CD14-positive monocyte (primary cell): ENCODE results near the gene SEMA7A. TPM values are rescaled to one million over a fixed set of nuclear protein-coding genes. Genes with fewer than 3 reads are reported as not detected.

Experiments
- DNase-seq, 3 donors: peaks; one replicate each; pipeline ENCODE4 v3.0.0-alpha.2; 2011 to 2022
- H2AFZ ChIP-seq: 2 replicates; pipeline ENCODE4 v1.6.0; 2012; ENCODE audit warnings: mild to moderate bottlenecking, low read depth, low read length, inconsistent platforms; ENCODE audit not compliant: insufficient read depth, poor library complexity, severe bottlenecking
- H3K27ac ChIP-seq, 2 donors: 1 replicate in 1 of 2; 2 replicates in 1 of 2; pipeline ENCODE4 v1.5.1; 2012 to 2013; ENCODE audit warnings: low read length in 2 of 2, control low read depth in 1 of 2, inconsistent platforms in 1 of 2, low read depth in 1 of 2, mild to moderate bottlenecking in 1 of 2
- H3K27me3 ChIP-seq, 2 donors: one replicate each; pipeline versions ENCODE4 v1.6.0 to v1.6.1; 2011 to 2013; ENCODE audit warnings: low read length in 2 of 2; ENCODE audit not compliant: control insufficient read depth in 2 of 2, insufficient read depth in 2 of 2
- H3K36me3 ChIP-seq, 2 donors: replicated peaks in 1 of 2; 1 replicate in 1 of 2; 2 replicates in 1 of 2; pipeline versions ENCODE4 v1.5.1 to v1.6.1; 2012 to 2013; ENCODE audit warnings: low read length in 2 of 2, control low read depth in 1 of 2, inconsistent platforms in 1 of 2, mild to moderate bottlenecking in 1 of 2; ENCODE audit not compliant: insufficient read depth in 2 of 2, control insufficient read depth in 1 of 2
- H3K4me1 ChIP-seq, 2 donors: 1 replicate in 1 of 2; 2 replicates in 1 of 2; pipeline versions ENCODE4 v1.5.1 to v1.6.1; 2012 to 2013; ENCODE audit warnings: low read length in 2 of 2, control low read depth in 1 of 2, inconsistent platforms in 1 of 2, mild to moderate bottlenecking in 1 of 2, moderate library complexity in 1 of 2; ENCODE audit not compliant: insufficient read depth in 2 of 2, control insufficient read depth in 1 of 2
- H3K4me2 ChIP-seq: replicated peaks from 2 replicates; pipeline ENCODE3; 2012; ENCODE audit warnings: low read length, moderate library complexity, mild to moderate bottlenecking; ENCODE audit not compliant: poor library complexity, severe bottlenecking; ENCODE audit errors: extremely low read depth
- H3K4me3 ChIP-seq, 3 experiments: fragments of 200-600 bp in 1 of 3; sonication (generic) in 1 of 3; replicated peaks in 1 of 3; 1 replicate in 2 of 3; 2 replicates in 1 of 3; pipeline ENCODE4 v1.5.1; 2011 to 2013; ENCODE audit warnings: low read length in 3 of 3, mild to moderate bottlenecking in 3 of 3, control low read depth in 2 of 3, low read depth in 2 of 3, inconsistent platforms in 1 of 3, moderate library complexity in 1 of 3
- H3K79me2 ChIP-seq: 2 replicates; pipeline ENCODE4 v1.6.0; 2012; ENCODE audit warnings: mild to moderate bottlenecking, control low read depth, inconsistent platforms, low read length, moderate library complexity; ENCODE audit not compliant: insufficient read depth
- H3K9ac ChIP-seq: 2 replicates; pipeline ENCODE4 v1.6.0; 2017; ENCODE audit warnings: low read length, mild to moderate bottlenecking; ENCODE audit not compliant: insufficient read depth, poor library complexity, severe bottlenecking
- H3K9me3 ChIP-seq, 2 donors: replicated peaks in 1 of 2; 1 replicate in 1 of 2; 2 replicates in 1 of 2; pipeline versions ENCODE4 v1.5.1 to v1.6.1; 2012 to 2013; ENCODE audit warnings: low read length in 2 of 2, control low read depth in 1 of 2; ENCODE audit not compliant: control insufficient read depth in 1 of 2, insufficient read depth in 1 of 2
- H4K20me1 ChIP-seq: 2 replicates; pipeline ENCODE4 v1.6.0; 2012; ENCODE audit warnings: mild to moderate bottlenecking, low read length, control low read depth, moderate library complexity; ENCODE audit not compliant: insufficient read depth
- H3K27ac Mint-ChIP-seq, 7 donors: one replicate each; pipeline ENCODE4 v1.8.0; 2020; ENCODE audit warnings: mild to moderate bottlenecking in 7 of 7, mixed read lengths in 7 of 7, moderate library complexity in 6 of 7, inconsistent platforms in 2 of 7
- H3K27me3 Mint-ChIP-seq, 3 donors: one replicate each; pipeline ENCODE4 v1.8.0; 2021 to 2022; ENCODE audit warnings: low read depth in 3 of 3, mild to moderate bottlenecking in 3 of 3, mixed read lengths in 3 of 3, moderate library complexity in 3 of 3, inconsistent platforms in 1 of 3
- H3K36me3 Mint-ChIP-seq, 2 donors: one replicate each; pipeline ENCODE4 v1.8.0; 2020; ENCODE audit warnings: mixed read lengths in 2 of 2, inconsistent platforms in 1 of 2, mild to moderate bottlenecking in 1 of 2
- H3K4me1 Mint-ChIP-seq: one replicate; pipeline ENCODE4 v1.8.0; 2020; ENCODE audit warnings: mild to moderate bottlenecking, mixed read lengths
- H3K4me3 Mint-ChIP-seq, 2 donors: one replicate each; pipeline ENCODE4 v1.8.0; 2020; ENCODE audit warnings: mild to moderate bottlenecking in 2 of 2, mixed read lengths in 2 of 2, moderate library complexity in 1 of 2
- H3K9me3 Mint-ChIP-seq, 7 donors: one replicate each; pipeline ENCODE4 v1.8.0; 2020 to 2022; ENCODE audit warnings: mixed read lengths in 7 of 7, mild to moderate bottlenecking in 6 of 7, moderate library complexity in 6 of 7, inconsistent platforms in 2 of 7
- CTCF ChIP-seq: fragments of 200-600 bp; IDR thresholded peaks from one replicate; pipeline ENCODE4 v1.8.0; 2022; ENCODE audit warnings: antibody characterized with exemption, mild to moderate bottlenecking
- WGBS: methylation state at CpG from one replicate; pipeline ENCODE4 v1.1.5; 2013; ENCODE audit warnings: missing lambda C conversion rate; ENCODE audit not compliant: insufficient coverage; 5-methylcytosine and 5-hydroxymethylcytosine counted together
- intact Hi-C, 2 donors: fragments of 100-400 bp; cut with micrococcal nuclease; formaldehyde crosslinking; loops; one replicate each; pipeline versions ENCODE4 v1.15.0 to v1.15.1; 2023
- polyA plus RNA-seq, 3 donors: library from polyadenylated mRNA; depleted of rRNA in 1 of 3; unstranded in 2 of 3; stranded (reverse) in 1 of 3; fragments of 300-500 nt in 2 of 3; fragments of >200 nt in 1 of 3; fragmentation: Illumina TruSeq in 2 of 3; gene quantifications; 1 replicate in 2 of 3; 2 replicates in 1 of 3; pipeline ENCODE4 v1.2.3, GENCODE V29; 2012 to 2021

SEMA7A gene
- polyA plus RNA-seq, 3 donors: 0.04 to 4.8 (median 0.15) TPM

GRCh38 chr15:74413350-74414080 is 20.2 kb downstream of the SEMA7A start:
- peaks cover 16% of the 10 kb centered on the region for H3K4me1 Mint-ChIP-seq

GRCh38 chr15:74412159-74412558 is 21.6 kb downstream of the SEMA7A start:
- Histone ChIP-seq H3K36me3 (no peaks in the 10 kb centered on the region), H3K79me2 (no peaks in the 10 kb centered on the region), H3K9ac (no peak overlapping the region), H4K20me1 (no peaks in the 10 kb centered on the region), H3K27ac (no peak overlapping the region), H3K27me3 (no peaks in the 10 kb centered on the region), H3K4me3 (no peak overlapping the region), H3K9me3 (no peaks in the 10 kb centered on the region), H3K4me1 (peaks cover 7 to 11% of the 10 kb centered on the region in 2 donors), H3K4me2 (no peak overlapping the region), H2AFZ (no peak overlapping the region)
- Mint-ChIP-seq H3K27ac (no peak overlapping the region), H3K4me1 (peaks cover 16% of the 10 kb centered on the region), H3K27me3 (peaks cover 2% of the 10 kb centered on the region in 3 donors), H3K36me3 (peaks cover 0 to 7% of the 10 kb centered on the region in 2 donors), H3K4me3 (no peak overlapping the region), H3K9me3 (no peaks in the 10 kb centered on the region)
- TF ChIP-seq CTCF: no peak
- WGBS: 96% methylated on average over 5 of the region's 6 CpGs
- intact Hi-C loops: no loop called here
- no peak for DNase-seq

More at GRCh38 chr15:74413350-74414080, 20.2 kb downstream of the SEMA7A start:
- H3K27me3 Mint-ChIP-seq: peaks cover 0 to 2% (median 2%) of the 10 kb centered on the region in 3 donors
- peaks cover 0 to 7% of the 10 kb centered on the region in 2 donors for H3K36me3 Mint-ChIP-seq
- Histone ChIP-seq H3K9me3 (no peaks in the 10 kb centered on the region), H3K9ac (no peak overlapping the region), H3K36me3 (no peaks in the 10 kb centered on the region), H2AFZ (no peak overlapping the region), H3K27ac (no peak overlapping the region), H3K79me2 (no peaks in the 10 kb centered on the region), H3K4me1 (peaks cover 7 to 11% of the 10 kb centered on the region in 2 donors), H3K4me3 (no peak overlapping the region), H3K27me3 (no peaks in the 10 kb centered on the region), H3K4me2 (no peak overlapping the region), H4K20me1 (no peaks in the 10 kb centered on the region)
- H3K4me3 Mint-ChIP-seq: no peak overlapping the region
- H3K27ac Mint-ChIP-seq: no peak overlapping the region
- H3K9me3 Mint-ChIP-seq: no peaks in the 10 kb centered on the region
- no peak for DNase-seq
- intact Hi-C loops: no loop called here
- no peak for TF ChIP-seq CTCF
- 93% methylated on average over 7 of the region's 9 CpGs for whole genome bisulfite sequencing
